GM23338 (cell line): ENCODE data around the gene ULK4. TPM values are rescaled to one million over a fixed set of nuclear protein-coding genes. Genes with fewer than 3 reads are reported as not detected.

Experiments
- ATAC-seq: fragments of 200-7000 bp; cut with Tn5 transposase; 3 replicates; pipeline ENCODE4 v1.9.1; 2020
- DNase-seq: peaks from one replicate; pipeline ENCODE4 v3.0.0-alpha.2; 2015; ENCODE audit warnings: low spot score
- H2AFZ ChIP-seq: fragments of 200-600 bp; sonication (generic); 2 replicates; pipeline ENCODE4 v1.8.0; 2016; ENCODE audit warnings: antibody characterized with exemption, mild to moderate bottlenecking, moderate library complexity
- H3F3A ChIP-seq: fragments of 200-600 bp; sonication (generic); replicated peaks from 2 replicates; pipeline ENCODE4 v1.8.0; 2017; ENCODE audit warnings: antibody characterized with exemption, mixed run types, low read depth
- H3K27ac ChIP-seq: fragments of 200-600 bp; sonication (generic); 2 replicates; pipeline ENCODE4 v1.6.1; 2016; ENCODE audit warnings: low read depth
- H3K27me3 ChIP-seq: fragments of 200-600 bp; sonication (generic); 2 replicates; pipeline ENCODE4 v1.8.0; 2016; ENCODE audit warnings: mild to moderate bottlenecking, mixed run types, moderate library complexity; ENCODE audit not compliant: insufficient read depth
- H3K36me3 ChIP-seq: fragments of 200-600 bp; sonication (generic); 2 replicates; pipeline ENCODE4 v1.8.0; 2016; ENCODE audit warnings: mild to moderate bottlenecking; ENCODE audit not compliant: insufficient read depth
- H3K4me1 ChIP-seq: fragments of 200-600 bp; sonication (generic); 2 replicates; pipeline ENCODE4 v1.8.0; 2016; ENCODE audit warnings: mild to moderate bottlenecking, moderate library complexity; ENCODE audit not compliant: insufficient read depth
- H3K4me2 ChIP-seq: fragments of 200-600 bp; sonication (generic); 2 replicates; pipeline ENCODE4 v1.7.1; 2017; ENCODE audit warnings: mixed run types
- H3K4me3 ChIP-seq: fragments of 200-600 bp; sonication (generic); 2 replicates; pipeline ENCODE4 v1.6.1; 2016; ENCODE audit warnings: mixed run types
- H3K79me2 ChIP-seq: fragments of 200-600 bp; sonication (generic); replicated peaks from 2 replicates; pipeline ENCODE4 v1.8.0; 2017; ENCODE audit warnings: mild to moderate bottlenecking; ENCODE audit not compliant: insufficient read depth
- H3K9me2 ChIP-seq: fragments of 200-600 bp; sonication (generic); 2 replicates; pipeline ENCODE4 v1.8.0; 2017; ENCODE audit not compliant: insufficient read depth
- H4K20me1 ChIP-seq: fragments of 200-600 bp; sonication (generic); replicated peaks from 2 replicates; pipeline ENCODE4 v1.8.0; 2017; ENCODE audit warnings: mild to moderate bottlenecking; ENCODE audit not compliant: insufficient read depth
- H3K27ac Mint-ChIP-seq: 2 replicates; pipeline ENCODE4 v1.8.0; 2020; ENCODE audit warnings: inconsistent platforms, mild to moderate bottlenecking, moderate library complexity, mixed read lengths
- H3K27me3 Mint-ChIP-seq: 3 replicates; pipeline ENCODE4 v1.8.0; 2022; ENCODE audit warnings: low read depth, mild to moderate bottlenecking, moderate library complexity, mixed read lengths, inconsistent platforms; ENCODE audit not compliant: insufficient read depth, poor library complexity
- H3K36me3 Mint-ChIP-seq: 3 replicates; pipeline ENCODE4 v1.8.0; 2021; ENCODE audit warnings: low read depth, mild to moderate bottlenecking, inconsistent platforms, moderate library complexity, mixed read lengths
- H3K4me1 Mint-ChIP-seq: 3 replicates; pipeline ENCODE4 v1.8.0; 2020; ENCODE audit warnings: mild to moderate bottlenecking, inconsistent platforms, mixed read lengths
- H3K4me3 Mint-ChIP-seq: 3 replicates; pipeline ENCODE4 v1.8.0; 2021; ENCODE audit warnings: moderate library complexity, mild to moderate bottlenecking, inconsistent platforms, mixed read lengths
- H3K9me3 Mint-ChIP-seq: 3 replicates; pipeline ENCODE4 v1.8.0; 2020; ENCODE audit warnings: moderate library complexity, mild to moderate bottlenecking, inconsistent platforms, mixed read lengths
- CREB1 ChIP-seq: fragments of 250-450 bp; sonication (Bioruptor Pico); IDR thresholded peaks from 2 replicates; pipeline ENCODE4 v1.5.0; 2020; ENCODE audit warnings: low read depth, mild to moderate bottlenecking, moderate library complexity
- CTCF ChIP-seq, 2 experiments: fragments of 200-600 bp in 1 of 2; sonication (generic) in 1 of 2; conservative IDR thresholded peaks; 2 replicates each; pipeline versions ENCODE4 v1.5.1 to v1.6.1; 2016 to 2017; ENCODE audit warnings: antibody characterized with exemption in 2 of 2, low read depth in 2 of 2, mild to moderate bottlenecking in 2 of 2, moderate library complexity in 1 of 2
- ETS1 ChIP-seq: IDR thresholded peaks from 2 replicates; pipeline ENCODE4 v1.6.1; 2016; ENCODE audit warnings: antibody characterized with exemption
- EZH2 ChIP-seq: fragments of 200-600 bp; sonication (generic); IDR thresholded peaks from one replicate; pipeline ENCODE4 v1.8.0; 2017; ENCODE audit warnings: antibody characterized with exemption, mild to moderate bottlenecking, low read depth; ENCODE audit not compliant: unreplicated experiment
- EZH2phosphoT487 ChIP-seq: fragments of 200-600 bp; sonication (generic); IDR thresholded peaks from one replicate; pipeline ENCODE4 v1.8.1; 2018; ENCODE audit warnings: antibody characterized with exemption; ENCODE audit not compliant: unreplicated experiment
- JUNB ChIP-seq: IDR thresholded peaks from one replicate; pipeline ENCODE4 v1.6.1; 2016; ENCODE audit warnings: antibody characterized with exemption; ENCODE audit not compliant: unreplicated experiment
- NANOG ChIP-seq: IDR thresholded peaks from 2 replicates; pipeline ENCODE4 v1.6.1; 2016; ENCODE audit warnings: antibody characterized with exemption, borderline replicate concordance
- POLR2AphosphoS5 ChIP-seq: IDR thresholded peaks from 2 replicates; pipeline ENCODE4 v1.6.1; 2016; ENCODE audit warnings: antibody characterized with exemption, low read depth
- REST ChIP-seq: IDR thresholded peaks from one replicate; pipeline ENCODE4 v1.6.1; 2018; ENCODE audit warnings: antibody characterized with exemption; ENCODE audit not compliant: unreplicated experiment
- STAT1 ChIP-seq: IDR thresholded peaks from one replicate; pipeline ENCODE4 v1.6.1; 2016; ENCODE audit warnings: antibody characterized with exemption; ENCODE audit not compliant: unreplicated experiment
- ZNF114 ChIP-seq: fragments of 250-450 bp; sonication (Bioruptor Pico); IDR thresholded peaks from 2 replicates; pipeline ENCODE4 v1.5.0; 2020; ENCODE audit warnings: mild to moderate bottlenecking, moderate library complexity
- ZNF331 ChIP-seq: fragments of 250-450 bp; sonication (Bioruptor Pico); IDR thresholded peaks from 2 replicates; pipeline ENCODE4 v1.5.0; 2020; ENCODE audit warnings: low read depth, mild to moderate bottlenecking, moderate library complexity
- ZNF462 ChIP-seq: fragments of 250-450 bp; sonication (Bioruptor Pico); IDR thresholded peaks from 2 replicates; pipeline ENCODE4 v1.5.0; 2020; ENCODE audit warnings: mild to moderate bottlenecking, moderate library complexity
- polyA plus RNA-seq: library from polyadenylated mRNA; unstranded; fragments of >200 nt; fragmentation: Nextera tagmentation; extraction: Ambion mirVana; gene quantifications from 2 replicates; pipeline ENCODE4 v1.2.1, GENCODE V29; 2016
- total RNA-seq: library from RNA; depleted of rRNA; stranded (reverse); fragments of >200 nt; shearing (Covaris generic); gene quantifications from 2 replicates; pipeline ENCODE4 v1.2.3, GENCODE V29; 2014

The ULK4 gene
- total and polyA plus RNA-seq, 2 experiments from 2014 or later, result 20.8 to 41.4 TPM

- Histone ChIP-seq H3F3A (no peaks in the 10 kb centered on the region), H3K27me3 (no peaks in the 10 kb centered on the region), H3K27ac (no peak overlapping the region), H2AFZ (no peak overlapping the region), H3K9me2 (no peaks in the 10 kb centered on the region), H3K4me1 (peaks cover 10% of the 10 kb centered on the region), H3K36me3 (no peaks in the 10 kb centered on the region), H3K4me3 (no peak overlapping the region), H3K4me2 (no peak overlapping the region), H3K79me2 (no peaks in the 10 kb centered on the region), H4K20me1 (no peaks in the 10 kb centered on the region)
- Mint-ChIP-seq H3K4me3 (no peak overlapping the region), H3K27ac (no peak overlapping the region), H3K36me3 (no peaks in the 10 kb centered on the region), H3K4me1 (peaks cover 16% of the 10 kb centered on the region), H3K27me3 (no peaks in the 10 kb centered on the region), H3K9me3 (no peaks in the 10 kb centered on the region)
- TF ChIP-seq ETS1 (no peak), EZH2 (no peak), REST (no peak), ZNF462 (CRISPR knock-in tag) (no peak), JUNB (no peak), CREB1 (no peak), STAT1 (no peak), NANOG (no peak), CTCF (conservative IDR thresholded peaks at IDR 0.05; ENCODE audit: low read depth in 2 of 2) (no peak), ZNF114 (no peak), EZH2phosphoT487 (no peak), POLR2AphosphoS5 (no peak), ZNF331 (CRISPR knock-in tag) (no peak)
- ATAC-seq (no peak), DNase-seq (no peak)
Measured at GRCh38 chr3:41708176-41708575, 253.7 kb downstream of the ULK4 start.
